ENCODE results near the gene POTEB. TPM values are rescaled to one million over a fixed set of nuclear protein-coding genes. Genes with fewer than 3 reads are reported as not detected.
"Not testable (repeated sequence)": the region's sequence is repeated elsewhere in the genome, so short reads cannot be mapped to it uniquely, and the experiment has no call there.

POTEB gene
- not detected for total RNA-seq
- long read RNA-seq, donor 1, result 0 reads
- long read RNA-seq, donor 2, result 0 reads

- DNase-seq; H3K4me3 ChIP-seq; H3K4me1 ChIP-seq (ENCODE audit: low read depth); H3K36me3 ChIP-seq (ENCODE audit: low read depth); intact Hi-C loops (cut with DNase I, micrococcal nuclease); H3K9me3 ChIP-seq; ATAC-seq: not testable (repeated sequence)
Measured at GRCh38 chr15:21877635-21878034, at the start of gene POTEB. Gene POTEB (minus strand): TSS chr15:21877735. CDS start chr15:21877246, 489 bp downstream.

GRCh38 chr15:21890955-21891354 is 13.4 kb upstream of the POTEB start:
- H3K4me1 ChIP-seq (ENCODE audit: low read depth); intact Hi-C loops (cut with DNase I, micrococcal nuclease); H3K36me3 ChIP-seq (ENCODE audit: low read depth); ATAC-seq; H3K4me3 ChIP-seq; DNase-seq; H3K9me3 ChIP-seq: not testable (repeated sequence)

GRCh38 chr15:21889542-21889941 is 12.0 kb upstream of the POTEB start:
- DNase-seq; H3K9me3 ChIP-seq; intact Hi-C loops (cut with DNase I, micrococcal nuclease); H3K4me3 ChIP-seq; ATAC-seq; H3K36me3 ChIP-seq (ENCODE audit: low read depth); H3K4me1 ChIP-seq (ENCODE audit: low read depth): not testable (repeated sequence)

GRCh38 chr15:21838831-21839230 is 38.7 kb downstream of the POTEB start:
- H3K9me3 ChIP-seq; H3K4me3 ChIP-seq; DNase-seq; H3K36me3 ChIP-seq (ENCODE audit: low read depth); ATAC-seq; H3K4me1 ChIP-seq (ENCODE audit: low read depth); intact Hi-C loops (cut with DNase I, micrococcal nuclease): not testable (repeated sequence)

Small RNA genes within 50 kb of the gene (microRNA-seq; reads per million reads assigned to microRNA genes)
- not detected for gene MIR3118-4

Other genes with a start within 250 kb of the POTEB start
- not detected for gene OR4M2, start 202.8 kb upstream of the POTEB start, total RNA-seq

Data from mucosa of descending colon (tissue), 3 donors.